HepG2 (cell line): ENCODE data around the gene ZSCAN26. TPM values are rescaled to one million over a fixed set of nuclear protein-coding genes. Genes with fewer than 3 reads are reported as not detected.

Experiments
- ATAC-seq: fragments of 200-7000 bp; cut with Tn5 transposase; 3 replicates; pipeline ENCODE4 v1.9.1; 2020; ENCODE audit warnings: mild to moderate bottlenecking, moderate library complexity
- BruUV-seq: library from RNA; stranded (reverse); fragments of 400-500 nt; replicated peaks from 2 replicates; lab custom pipeline; 2021; lab: Mats Ljungman, UMichigan
- CTCF ChIA-PET: fragments of 300-600 bp; formaldehyde crosslinking; extraction: SDS; loops from one replicate; lab custom pipeline; 2021; ENCODE audit warnings: low total read pairs, inconsistent platforms, low intra/inter-chr PET ratio; lab: Yijun Ruan, JAX
- POLR2A ChIA-PET: fragments of 350-600 bp; sonication (Branson Sonifier 250); formaldehyde crosslinking; loops from one replicate; lab custom pipeline; 2020; ENCODE audit warnings: antibody characterized with exemption, inconsistent platforms; lab: Yijun Ruan, JAX
- DNase-seq: peaks from one replicate; pipeline ENCODE4 v3.0.0-alpha.2; 2015; ENCODE audit warnings: low spot score
- FAIRE-seq: peaks from 3 replicates; lab custom pipeline; 2011; peaks lifted over from hg19 to GRCh38; lab: Jason Lieb, UNC
- H2AFZ ChIP-seq: one replicate; pipeline ENCODE4 v1.6.1; 2011; ENCODE audit warnings: low read length, inconsistent platforms
- H3K27ac ChIP-seq: fragments of 300-600 bp; 3 replicates; pipeline ENCODE4 v1.8.0; 2011; ENCODE audit warnings: mixed run types, mild to moderate bottlenecking, mixed read lengths, low read length, inconsistent platforms; ENCODE audit not compliant: insufficient read depth; ENCODE audit errors: extremely low read length
- H3K27me3 ChIP-seq, 2 experiments: fragments of 200-600 bp in 1 of 2; 2 replicates in 1 of 2; 3 replicates in 1 of 2; pipeline versions ENCODE4 v1.6.0 to v1.8.0; 2011; ENCODE audit warnings: low read length in 2 of 2, mild to moderate bottlenecking in 2 of 2, moderate library complexity in 2 of 2, inconsistent platforms in 1 of 2; ENCODE audit not compliant: insufficient read depth in 2 of 2, control insufficient read depth in 1 of 2
- H3K36me3 ChIP-seq, 2 experiments: fragments of 200-600 bp in 1 of 2; replicated peaks in 1 of 2; 2 replicates in 1 of 2; 3 replicates in 1 of 2; pipeline versions ENCODE4 v1.5.1 to v1.8.0; 2011; ENCODE audit warnings: low read length in 2 of 2, inconsistent platforms in 1 of 2; ENCODE audit not compliant: insufficient read depth in 2 of 2, control insufficient read depth in 1 of 2
- H3K4me1 ChIP-seq: 2 replicates; pipeline ENCODE4 v1.5.1; 2012; ENCODE audit warnings: low read length, inconsistent platforms; ENCODE audit not compliant: insufficient read depth
- H3K4me2 ChIP-seq: 2 replicates; pipeline ENCODE4 v1.6.0; 2011; ENCODE audit warnings: low read depth, low read length, inconsistent platforms
- H3K4me3 ChIP-seq, 3 experiments: fragments of 200-600 bp in 1 of 3; sonication (generic), shearing (Covaris generic) in 1 of 3; replicated peaks in 1 of 3; 2 replicates each; pipeline ENCODE4 v1.5.1; 2011 to 2016; ENCODE audit warnings: low read length in 3 of 3, inconsistent platforms in 2 of 3, low read depth in 2 of 3, mild to moderate bottlenecking in 2 of 3, control low read depth in 1 of 3, mixed read lengths in 1 of 3; ENCODE audit not compliant: insufficient read depth in 1 of 3
- H3K79me2 ChIP-seq: one replicate; pipeline ENCODE4 v1.6.1; 2011; ENCODE audit warnings: low read length, inconsistent platforms; ENCODE audit not compliant: insufficient read depth
- H3K9ac ChIP-seq: 2 replicates; pipeline ENCODE4 v1.6.0; 2011; ENCODE audit warnings: mild to moderate bottlenecking, low read depth, low read length, inconsistent platforms; ENCODE audit not compliant: insufficient read depth
- H3K9me3 ChIP-seq: 2 replicates; pipeline ENCODE4 v1.5.1; 2012; ENCODE audit warnings: mild to moderate bottlenecking, low read length
- H4K20me1 ChIP-seq: 2 replicates; pipeline ENCODE4 v1.6.0; 2011; ENCODE audit warnings: inconsistent platforms, mild to moderate bottlenecking, low read length, moderate library complexity; ENCODE audit not compliant: insufficient read depth
- CCDC6 ChIP-seq: sonication (generic); formaldehyde crosslinking; IDR thresholded peaks from 2 replicates; pipeline ENCODE4 v1.8.1; 2022; ENCODE audit warnings: mild to moderate bottlenecking, missing genetic modification reagents, moderate library complexity
- GATAD2A ChIP-seq: IDR thresholded peaks from 2 replicates; pipeline ENCODE4 v1.6.1; 2016
- IRX3 ChIP-seq: sonication (generic); formaldehyde crosslinking; IDR thresholded peaks from 2 replicates; pipeline ENCODE4 v1.8.1; 2023; ENCODE audit warnings: mild to moderate bottlenecking, low read depth, missing genetic modification reagents, borderline replicate concordance
- KLF6 ChIP-seq: IDR thresholded peaks from 2 replicates; pipeline ENCODE4 v1.8.0; 2016; ENCODE audit warnings: missing biosample characterization, missing genetic modification reagents
- SALL1 ChIP-seq: sonication (generic); formaldehyde crosslinking; IDR thresholded peaks from 2 replicates; pipeline ENCODE4 v1.8.0; 2022; ENCODE audit warnings: mild to moderate bottlenecking, missing genetic modification reagents
- TEAD3 ChIP-seq: optimal IDR thresholded peaks from 2 replicates; pipeline ENCODE3; 2016; ENCODE audit warnings: borderline replicate concordance
- ZBTB42 ChIP-seq: sonication (generic); formaldehyde crosslinking; IDR thresholded peaks from 2 replicates; pipeline ENCODE4 v1.5.0; 2020; ENCODE audit warnings: mild to moderate bottlenecking, missing genetic modification reagents
- ZNF230 ChIP-seq: sonication (generic); formaldehyde crosslinking; IDR thresholded peaks from 2 replicates; pipeline ENCODE4 v1.4.0; 2020; ENCODE audit warnings: mild to moderate bottlenecking, missing genetic modification reagents
- ZNF432 ChIP-seq: sonication (generic); formaldehyde crosslinking; IDR thresholded peaks from 2 replicates; pipeline ENCODE4 v1.5.0; 2020; ENCODE audit warnings: missing genetic modification reagents, mild to moderate bottlenecking, borderline replicate concordance
- ZNF615 ChIP-seq: sonication (generic); formaldehyde crosslinking; IDR thresholded peaks from 2 replicates; pipeline ENCODE4 v1.5.0; 2020; ENCODE audit warnings: mild to moderate bottlenecking, missing genetic modification reagents, borderline replicate concordance
- ZNF816 ChIP-seq: sonication (generic); formaldehyde crosslinking; IDR thresholded peaks from 2 replicates; pipeline ENCODE4 v1.8.0; 2022; ENCODE audit warnings: missing genetic modification reagents, mild to moderate bottlenecking, borderline replicate concordance
- WGBS: methylation state at CpG from one replicate; pipeline ENCODE4 v1.1.6; 2017; ENCODE audit warnings: low lambda C conversion rate; 5-methylcytosine and 5-hydroxymethylcytosine counted together
- in situ Hi-C: cut with HindIII; loops from 2 replicates; pipeline ENCODE4 v1.10.0; 2017; ENCODE audit warnings: low pct_unique_long_range_greater_than_20kb; ENCODE audit not compliant: extremely low pct_ligation_motif_present
- intact Hi-C: fragments of 100-400 bp; cut with micrococcal nuclease; formaldehyde crosslinking; loops from one replicate; pipeline ENCODE4 v1.10.0; 2022; ENCODE audit not compliant: unreplicated experiment
- polyA plus RNA-seq, 8 experiments: library from polyadenylated mRNA; depleted of rRNA in 3 of 8; stranded (reverse) in 7 of 8; unstranded in 1 of 8; fragments of >200 nt; fragmentation: Illumina TruSeq in 4 of 8; extraction: Trizol in 4 of 8; gene quantifications; 2 replicates each; pipeline versions ENCODE4 v1.2.1 to v1.2.3, GENCODE V29; 2011 to 2016; ENCODE audit warnings: low read depth in 4 of 8, missing spikeins in 1 of 8, mixed read lengths in 1 of 8; ENCODE audit not compliant: insufficient read depth in 1 of 8
- total RNA-seq, 5 experiments: library from RNA; depleted of rRNA; stranded (reverse); fragments of >200 nt; fragmentation: Illumina TruSeq; extraction: Trizol; gene quantifications; 2 replicates each; pipeline ENCODE4 v1.2.3, GENCODE V29; 2016; ENCODE audit warnings: low read depth in 1 of 5
- TF ChIP-seq, protein P1 (sequence below): sonication (generic); formaldehyde crosslinking; IDR thresholded peaks from 2 replicates; pipeline ENCODE4 v1.4.0; 2020; ENCODE audit warnings: missing genetic modification reagents, borderline replicate concordance
- TF ChIP-seq, protein P2 (sequence below): sonication (generic); formaldehyde crosslinking; IDR thresholded peaks from 2 replicates; pipeline ENCODE4 v1.9.0; 2022; ENCODE audit warnings: missing genetic modification reagents, mild to moderate bottlenecking, borderline replicate concordance
- TF ChIP-seq, protein P3 (sequence below): sonication (generic); formaldehyde crosslinking; IDR thresholded peaks from 2 replicates; pipeline ENCODE4 v1.4.0; 2020; ENCODE audit warnings: missing genetic modification reagents, borderline replicate concordance

ZSCAN26 gene
- total and polyA plus RNA-seq, 2 of the 13 experiments (the other 11 are each of a cell fraction or from before 2014, with no cell fraction given): 12.0 to 15.6 TPM

DNA sequence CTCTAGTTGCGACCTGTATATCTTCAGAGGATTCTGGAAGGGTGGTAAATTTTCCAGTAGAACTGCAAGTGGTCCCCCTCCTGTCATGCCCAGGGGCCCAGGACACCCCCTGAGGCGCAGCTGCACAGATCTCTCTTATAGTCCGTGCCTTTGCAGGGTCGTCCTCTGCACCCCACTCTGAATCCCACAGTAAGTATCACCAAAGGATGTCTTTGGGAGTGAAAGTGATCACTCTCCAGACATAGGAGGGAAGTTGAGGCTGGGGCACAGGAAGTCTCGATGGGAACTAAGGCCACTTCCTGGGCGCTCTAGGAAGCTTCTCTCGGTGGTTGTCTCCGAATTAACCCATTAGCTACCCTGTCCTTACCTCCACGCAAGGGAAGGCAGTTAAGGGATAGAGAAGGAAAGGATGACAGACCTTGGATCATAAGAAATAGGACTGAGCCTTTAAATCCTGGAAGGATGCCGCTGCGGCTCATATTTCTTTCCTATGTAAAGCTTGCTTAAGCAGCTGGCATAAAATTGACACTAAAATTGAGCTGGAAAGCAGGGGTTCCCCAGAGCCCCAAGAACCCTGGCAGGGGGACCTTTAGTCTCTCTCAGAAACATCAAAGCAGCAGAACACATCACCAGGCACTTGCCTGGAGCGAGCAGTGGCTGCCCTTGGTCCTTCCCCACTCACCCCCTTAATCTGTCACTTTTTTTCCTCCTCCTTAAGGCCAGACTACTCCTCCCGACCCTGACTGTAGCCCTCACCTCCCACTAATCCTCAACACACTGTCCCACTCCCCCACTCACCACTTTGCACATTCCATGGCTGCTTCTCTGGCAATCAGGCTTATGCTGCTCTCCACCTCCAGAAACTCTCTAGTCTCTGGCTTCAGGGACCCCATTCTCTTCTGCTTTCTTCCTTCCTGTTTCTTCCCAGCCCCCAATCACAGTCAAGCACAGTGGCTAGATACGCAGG, 14.7 kb upstream of the ZSCAN26 start, which contains the start of gene ZKSCAN4:
TSS of gene ZKSCAN4 (minus strand) at position 261 of the 967 bp plus-strand sequence. CDS start 289 bp downstream, outside the sequence.
- no peaks in the 10 kb centered on the region for H4K20me1 ChIP-seq
- H3K27ac ChIP-seq: peak within 1 kb of the TSS; percentile 30
- BruUV-seq: no TSS peak
- H3K4me2 ChIP-seq: peak within 1 kb of the TSS; percentile 95
- peaks cover 27% of the 10 kb centered on the region for H3K4me1 ChIP-seq
- H3K4me3 ChIP-seq: peak within 1 kb of the TSS; percentile 85 to 98 (median 97)
- ATAC-seq: peak; percentile 94
- peak; percentile 89 for FAIRE-seq
- H3K27me3 ChIP-seq: no peaks in the 10 kb centered on the region; a peak in 1 of 5 replicates
- under 1% methylated on average over 12 of the region's 14 CpGs for WGBS
- intact Hi-C loops (loop anchor here (1.0 kb wide), 7 partner anchors 15 to 116 kb away; partner anchors contain the start of genes PGBD1, ZKSCAN3, ZKSCAN8 and ZSCAN26), in situ Hi-C loops (loop anchor here (5.0 kb wide), 1 partner anchor 115 kb away; no protein-coding TSS in a partner anchor)
- H3K79me2 ChIP-seq: peaks cover 11% of the 10 kb centered on the region
- POLR2A ChIA-PET: interaction anchor here (0.6 to 3.6 kb wide), 21 partner anchors 12 to 334 kb away, joined by 3 to 67 read pairs (median 5); partner anchors contain the start of genes PGBD1, ZKSCAN3, ZKSCAN8 and ZSCAN16
- peak within 1 kb of the TSS; percentile 79 for H3K9ac ChIP-seq
- CTCF ChIA-PET: no interaction called here
- peak; percentile 88 for DNase-seq
- no peaks in the 10 kb centered on the region for H3K9me3 ChIP-seq
- H3K36me3 ChIP-seq: peaks cover 0 to 9% of the 10 kb centered on the region in 2 experiments; a peak in 1 of 5 replicates
- H2AFZ ChIP-seq: peak within 1 kb of the TSS; percentile 99
- TF ChIP-seq SALL1 (CRISPR knock-in tag) (peak; percentile 63), TEAD3 (CRISPR knock-in tag) (no peak), KLF6 (CRISPR knock-in tag) (0 out of 2 replicates have a peak, but pooled peaks have one; percentile 40), GATAD2A (CRISPR knock-in tag) (peak; percentile 85), ZNF816 (CRISPR knock-in tag) (peak; percentile 59; the same call in 1 of the 2 replicates), ZNF432 (CRISPR knock-in tag) (no peak), IRX3 (no peak), ZNF615 (CRISPR knock-in tag) (no peak), CCDC6 (CRISPR knock-in tag) (peak; percentile 53; the same call in 1 of the 2 replicates), ZBTB42 (CRISPR knock-in tag) (no peak), ZNF230 (CRISPR knock-in tag) (no peak)
- TF ChIP-seq, protein P1, sequence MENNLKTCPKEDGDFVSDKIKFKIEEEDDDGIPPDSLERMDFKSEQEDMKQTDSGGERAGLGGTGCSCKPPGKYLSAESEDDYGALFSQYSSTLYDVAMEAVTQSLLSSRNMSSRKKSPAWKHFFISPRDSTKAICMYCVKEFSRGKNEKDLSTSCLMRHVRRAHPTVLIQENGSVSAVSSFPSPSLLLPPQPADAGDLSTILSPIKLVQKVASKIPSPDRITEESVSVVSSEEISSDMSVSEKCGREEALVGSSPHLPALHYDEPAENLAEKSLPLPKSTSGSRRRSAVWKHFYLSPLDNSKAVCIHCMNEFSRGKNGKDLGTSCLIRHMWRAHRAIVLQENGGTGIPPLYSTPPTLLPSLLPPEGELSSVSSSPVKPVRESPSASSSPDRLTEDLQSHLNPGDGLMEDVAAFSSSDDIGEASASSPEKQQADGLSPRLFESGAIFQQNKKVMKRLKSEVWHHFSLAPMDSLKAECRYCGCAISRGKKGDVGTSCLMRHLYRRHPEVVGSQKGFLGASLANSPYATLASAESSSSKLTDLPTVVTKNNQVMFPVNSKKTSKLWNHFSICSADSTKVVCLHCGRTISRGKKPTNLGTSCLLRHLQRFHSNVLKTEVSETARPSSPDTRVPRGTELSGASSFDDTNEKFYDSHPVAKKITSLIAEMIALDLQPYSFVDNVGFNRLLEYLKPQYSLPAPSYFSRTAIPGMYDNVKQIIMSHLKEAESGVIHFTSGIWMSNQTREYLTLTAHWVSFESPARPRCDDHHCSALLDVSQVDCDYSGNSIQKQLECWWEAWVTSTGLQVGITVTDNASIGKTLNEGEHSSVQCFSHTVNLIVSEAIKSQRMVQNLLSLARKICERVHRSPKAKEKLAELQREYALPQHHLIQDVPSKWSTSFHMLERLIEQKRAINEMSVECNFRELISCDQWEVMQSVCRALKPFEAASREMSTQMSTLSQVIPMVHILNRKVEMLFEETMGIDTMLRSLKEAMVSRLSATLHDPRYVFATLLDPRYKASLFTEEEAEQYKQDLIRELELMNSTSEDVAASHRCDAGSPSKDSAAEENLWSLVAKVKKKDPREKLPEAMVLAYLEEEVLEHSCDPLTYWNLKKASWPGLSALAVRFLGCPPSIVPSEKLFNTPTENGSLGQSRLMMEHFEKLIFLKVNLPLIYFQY (CRISPR knock-in tag): no peak
- TF ChIP-seq, protein P2, sequence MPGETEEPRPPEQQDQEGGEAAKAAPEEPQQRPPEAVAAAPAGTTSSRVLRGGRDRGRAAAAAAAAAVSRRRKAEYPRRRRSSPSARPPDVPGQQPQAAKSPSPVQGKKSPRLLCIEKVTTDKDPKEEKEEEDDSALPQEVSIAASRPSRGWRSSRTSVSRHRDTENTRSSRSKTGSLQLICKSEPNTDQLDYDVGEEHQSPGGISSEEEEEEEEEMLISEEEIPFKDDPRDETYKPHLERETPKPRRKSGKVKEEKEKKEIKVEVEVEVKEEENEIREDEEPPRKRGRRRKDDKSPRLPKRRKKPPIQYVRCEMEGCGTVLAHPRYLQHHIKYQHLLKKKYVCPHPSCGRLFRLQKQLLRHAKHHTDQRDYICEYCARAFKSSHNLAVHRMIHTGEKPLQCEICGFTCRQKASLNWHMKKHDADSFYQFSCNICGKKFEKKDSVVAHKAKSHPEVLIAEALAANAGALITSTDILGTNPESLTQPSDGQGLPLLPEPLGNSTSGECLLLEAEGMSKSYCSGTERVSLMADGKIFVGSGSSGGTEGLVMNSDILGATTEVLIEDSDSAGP (CRISPR knock-in tag): peak; percentile 10; the same call in 1 of the 2 replicates
- TF ChIP-seq, protein P3, sequence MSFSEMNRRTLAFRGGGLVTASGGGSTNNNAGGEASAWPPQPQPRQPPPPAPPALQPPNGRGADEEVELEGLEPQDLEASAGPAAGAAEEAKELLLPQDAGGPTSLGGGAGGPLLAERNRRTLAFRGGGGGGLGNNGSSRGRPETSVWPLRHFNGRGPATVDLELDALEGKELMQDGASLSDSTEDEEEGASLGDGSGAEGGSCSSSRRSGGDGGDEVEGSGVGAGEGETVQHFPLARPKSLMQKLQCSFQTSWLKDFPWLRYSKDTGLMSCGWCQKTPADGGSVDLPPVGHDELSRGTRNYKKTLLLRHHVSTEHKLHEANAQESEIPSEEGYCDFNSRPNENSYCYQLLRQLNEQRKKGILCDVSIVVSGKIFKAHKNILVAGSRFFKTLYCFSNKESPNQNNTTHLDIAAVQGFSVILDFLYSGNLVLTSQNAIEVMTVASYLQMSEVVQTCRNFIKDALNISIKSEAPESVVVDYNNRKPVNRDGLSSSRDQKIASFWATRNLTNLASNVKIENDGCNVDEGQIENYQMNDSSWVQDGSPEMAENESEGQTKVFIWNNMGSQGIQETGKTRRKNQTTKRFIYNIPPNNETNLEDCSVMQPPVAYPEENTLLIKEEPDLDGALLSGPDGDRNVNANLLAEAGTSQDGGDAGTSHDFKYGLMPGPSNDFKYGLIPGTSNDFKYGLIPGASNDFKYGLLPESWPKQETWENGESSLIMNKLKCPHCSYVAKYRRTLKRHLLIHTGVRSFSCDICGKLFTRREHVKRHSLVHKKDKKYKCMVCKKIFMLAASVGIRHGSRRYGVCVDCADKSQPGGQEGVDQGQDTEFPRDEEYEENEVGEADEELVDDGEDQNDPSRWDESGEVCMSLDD (CRISPR knock-in tag): peak; percentile 89
